ENCODE data around the gene AFMID. TPM values are rescaled to one million over a fixed set of nuclear protein-coding genes. Genes with fewer than 3 reads are reported as not detected.

Gene AFMID
- total RNA-seq, 1 experiment from 2014 or later, result 25.6 TPM

GRCh38 chr17:78176548-78177025, 10.6 kb upstream of the AFMID start:
- no peak for DNase-seq (ENCODE audit: low read depth)

GRCh38 chr17:78179372-78179771, 7.8 kb upstream of the AFMID start:
- DNase-seq (ENCODE audit: low read depth), result peak; percentile 15

GRCh38 chr17:78180083-78180482, 7.1 kb upstream of the AFMID start:
- no peak for DNase-seq (ENCODE audit: low read depth)

GRCh38 chr17:78180508-78180907, 6.7 kb upstream of the AFMID start:
- no peak for DNase-seq (ENCODE audit: low read depth)

GRCh38 chr17:78182504-78182903, 4.7 kb upstream of the AFMID start:
- no peak for DNase-seq (ENCODE audit: low read depth)

GRCh38 chr17:78183916-78184315, 3.2 kb upstream of the AFMID start:
- DNase-seq (ENCODE audit: low read depth), result no peak

- no peak for DNase-seq (ENCODE audit: low read depth)
Observed at GRCh38 chr17:78184351-78184750, 2.8 kb upstream of the AFMID start.

GRCh38 chr17:78184868-78185267, 2.3 kb upstream of the AFMID start:
- DNase-seq (ENCODE audit: low read depth), result no peak

GRCh38 chr17:78185981-78186691, 1.0 kb upstream of the AFMID start:
- peak; percentile 74 for DNase-seq (ENCODE audit: low read depth)

- peak; percentile 22 for DNase-seq (ENCODE audit: low read depth)
Observed at GRCh38 chr17:78196716-78197115, 9.6 kb downstream of the AFMID start.

- DNase-seq (ENCODE audit: low read depth), result no peak
Observed at GRCh38 chr17:78197147-78197832, 10.1 kb downstream of the AFMID start.

- DNase-seq (ENCODE audit: low read depth), result no peak
Observed at GRCh38 chr17:78200451-78200850, 13.3 kb downstream of the AFMID start.

- DNase-seq (ENCODE audit: low read depth), result no peak
Observed at GRCh38 chr17:78202666-78203065, 15.5 kb downstream of the AFMID start.

- DNase-seq (ENCODE audit: low read depth), result no peak
Observed at GRCh38 chr17:78204387-78205123, 17.4 kb downstream of the AFMID start.

- no peak for DNase-seq (ENCODE audit: low read depth)
Observed at GRCh38 chr17:78205124-78205775, 18.1 kb downstream of the AFMID start.

- no peak for DNase-seq (ENCODE audit: low read depth)
Observed at GRCh38 chr17:78206298-78206697, 19.1 kb downstream of the AFMID start.

GRCh38 chr17:78208486-78208885, 21.3 kb downstream of the AFMID start:
- DNase-seq (ENCODE audit: low read depth), result no peak

GRCh38 chr17:78210111-78210510, 22.9 kb downstream of the AFMID start:
- DNase-seq (ENCODE audit: low read depth), result no peak

GRCh38 chr17:78211032-78211431, 23.9 kb downstream of the AFMID start:
- DNase-seq (ENCODE audit: low read depth), result no peak

GRCh38 chr17:78214016-78214705, 27.0 kb downstream of the AFMID start, which contains the start of gene BIRC5:
Gene BIRC5 (plus strand): TSS chr17:78214253. CDS start chr17:78214317, 64 bp downstream.
- peak; percentile 83 for DNase-seq (ENCODE audit: low read depth)

- DNase-seq (ENCODE audit: low read depth), result no peak
Observed at GRCh38 chr17:78214706-78215061, 27.5 kb downstream of the AFMID start.

Measured in LHCN-M2 (cell line).